ENCODE measurements around the gene PPFIA3. TPM values are rescaled to one million over a fixed set of nuclear protein-coding genes. Genes with fewer than 3 reads are reported as not detected.

The PPFIA3 gene
- polyA plus RNA-seq, 1 of the 3 experiments (the other 2 are of a cell fraction), result 5.7 TPM

DNA sequence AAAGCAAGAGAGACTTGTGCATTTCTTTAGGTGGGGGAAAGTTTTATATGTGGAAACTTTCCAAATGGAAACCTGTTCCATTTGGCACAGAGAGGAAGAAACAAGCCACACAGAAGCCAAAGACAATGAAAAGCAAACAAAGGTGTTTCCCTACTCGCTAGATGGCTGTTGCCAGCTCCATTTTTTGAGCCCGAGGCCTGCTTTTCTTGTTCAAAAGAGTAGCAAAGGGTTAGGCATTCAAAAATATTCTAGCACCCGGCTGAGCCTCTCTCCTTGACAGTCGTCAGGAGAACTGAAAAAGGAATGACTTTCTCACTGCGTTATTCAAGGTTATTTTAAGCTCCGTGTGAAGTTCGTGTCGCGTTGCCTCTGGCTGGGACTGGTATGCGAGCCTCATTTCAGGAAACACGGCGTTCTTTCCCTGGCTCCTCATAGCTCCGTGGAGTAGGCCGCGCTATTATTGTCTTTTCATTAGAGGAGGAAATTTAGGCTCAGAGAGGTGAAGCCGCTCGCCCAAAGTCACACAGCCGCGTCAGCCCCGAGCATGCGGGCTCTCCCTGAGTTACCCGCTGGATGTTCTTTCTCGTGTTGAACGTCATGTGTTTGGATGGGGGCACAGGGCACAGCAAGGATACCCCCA lies 45.9 kb downstream of the PPFIA3 start:
- H4K20me1 ChIP-seq (ENCODE audit: insufficient read depth), result peaks cover 14% of the 10 kb centered on the region; the same call in 1 of the 2 replicates
- no peaks in the 10 kb centered on the region for H3K27me3 ChIP-seq (ENCODE audit: insufficient read depth)
- no peaks in the 10 kb centered on the region; the same call in 1 of the 2 replicates for H3K79me2 ChIP-seq (ENCODE audit: insufficient read depth)
- H2AFZ ChIP-seq (ENCODE audit: low read depth), result no peak overlapping the region
- TF ChIP-seq MXI1 (IDR thresholded peaks at IDR 0.05; ENCODE audit: low read depth, low read length), result no peak
- CTCF ChIA-PET, result interaction anchor here (1.0 to 5.8 kb wide), 3 partner anchors 33 to 67 kb away, joined by 3 to 33 read pairs (median 4); no protein-coding TSS in a partner anchor
- H3K9me2 ChIP-seq, result no peaks in the 10 kb centered on the region
- H3K36me3 ChIP-seq (replicated peaks in 1 of 2; ENCODE audit: control insufficient read depth in 1 of 2, insufficient read depth in 2 of 2, low read length in 1 of 2), result peaks cover 0 to 15% of the 10 kb centered on the region in 2 experiments
- H3F3A ChIP-seq (replicated peaks; ENCODE audit: insufficient read depth), result peaks cover 12% of the 10 kb centered on the region
- no peak overlapping the region for H3K4me2 ChIP-seq
- H3K27ac ChIP-seq (ENCODE audit: low read depth in 2 of 2, low read length in 1 of 2), result no peak overlapping the region
- POLR2A ChIA-PET, result no interaction called here
- DNase-seq, result no peak
- WGBS (ENCODE audit: low lambda C conversion rate), result 93% methylated on average over 24 of the region's 24 CpGs
- no peaks in the 10 kb centered on the region for H3K4me1 ChIP-seq (ENCODE audit: control insufficient read depth in 1 of 2, insufficient read depth in 2 of 2, low read depth in 1 of 2, low read length in 1 of 2)
- H3K9me3 ChIP-seq, result no peaks in the 10 kb centered on the region
- no peak overlapping the region for H3K9ac ChIP-seq
- H3K4me3 ChIP-seq (ENCODE audit: low read depth in 2 of 2, low read length in 1 of 2), result no peak overlapping the region

DNA sequence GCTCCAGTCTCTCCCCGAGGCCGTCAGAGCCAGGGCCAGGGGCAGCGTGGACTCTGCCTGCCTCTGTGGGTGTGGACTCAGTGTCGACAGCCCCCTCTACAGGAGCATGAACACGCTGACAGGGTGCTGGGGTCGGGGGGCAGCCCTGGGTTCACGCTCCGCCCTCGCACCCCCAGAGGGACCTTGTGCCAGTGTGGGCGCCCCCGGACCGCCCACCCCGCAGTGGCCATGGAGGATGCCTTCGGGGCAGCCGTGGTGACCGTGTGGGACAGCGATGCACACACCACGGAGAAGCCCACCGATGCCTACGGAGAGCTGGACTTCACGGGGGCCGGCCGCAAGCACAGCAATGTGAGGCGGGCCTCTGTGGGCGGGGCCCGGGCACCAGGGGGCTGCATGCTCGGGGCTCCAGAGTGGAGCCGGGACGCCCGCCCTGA lies 46.5 kb downstream of the PPFIA3 start:
- peaks cover 11% of the 10 kb centered on the region; the same call in 1 of the 2 replicates for H4K20me1 ChIP-seq (ENCODE audit: insufficient read depth)
- peaks cover 9% of the 10 kb centered on the region for H3F3A ChIP-seq (replicated peaks; ENCODE audit: insufficient read depth)
- CTCF ChIA-PET, result interaction anchor here (1.0 to 1.6 kb wide), 2 partner anchors 43 to 68 kb away, joined by 3 to 4 read pairs; no protein-coding TSS in a partner anchor
- H3K9ac ChIP-seq, result no peak overlapping the region
- peak; percentile 51 for DNase-seq
- no peaks in the 10 kb centered on the region; the same call in 1 of the 2 replicates for H3K79me2 ChIP-seq (ENCODE audit: insufficient read depth)
- H3K27me3 ChIP-seq (ENCODE audit: insufficient read depth), result no peaks in the 10 kb centered on the region
- H2AFZ ChIP-seq (ENCODE audit: low read depth), result no peak overlapping the region
- no peaks in the 10 kb centered on the region for H3K4me1 ChIP-seq (ENCODE audit: control insufficient read depth in 1 of 2, insufficient read depth in 2 of 2, low read depth in 1 of 2, low read length in 1 of 2)
- no peaks in the 10 kb centered on the region for H3K9me2 ChIP-seq
- 82% methylated on average over 14 of the region's 30 CpGs for WGBS (ENCODE audit: low lambda C conversion rate)
- no peaks in the 10 kb centered on the region for H3K9me3 ChIP-seq
- H3K4me3 ChIP-seq (ENCODE audit: low read depth in 2 of 2, low read length in 1 of 2), result no peak overlapping the region
- no peak overlapping the region for H3K27ac ChIP-seq (ENCODE audit: low read depth in 2 of 2, low read length in 1 of 2)
- no peak overlapping the region for H3K4me2 ChIP-seq
- peaks cover 0 to 21% of the 10 kb centered on the region in 2 experiments for H3K36me3 ChIP-seq (replicated peaks in 1 of 2; ENCODE audit: control insufficient read depth in 1 of 2, insufficient read depth in 2 of 2, low read length in 1 of 2)
- POLR2A ChIA-PET, result no interaction called here
- no peak for TF ChIP-seq GATA2 (CRISPR knock-in tag; IDR thresholded peaks at IDR 0.05)

DNA sequence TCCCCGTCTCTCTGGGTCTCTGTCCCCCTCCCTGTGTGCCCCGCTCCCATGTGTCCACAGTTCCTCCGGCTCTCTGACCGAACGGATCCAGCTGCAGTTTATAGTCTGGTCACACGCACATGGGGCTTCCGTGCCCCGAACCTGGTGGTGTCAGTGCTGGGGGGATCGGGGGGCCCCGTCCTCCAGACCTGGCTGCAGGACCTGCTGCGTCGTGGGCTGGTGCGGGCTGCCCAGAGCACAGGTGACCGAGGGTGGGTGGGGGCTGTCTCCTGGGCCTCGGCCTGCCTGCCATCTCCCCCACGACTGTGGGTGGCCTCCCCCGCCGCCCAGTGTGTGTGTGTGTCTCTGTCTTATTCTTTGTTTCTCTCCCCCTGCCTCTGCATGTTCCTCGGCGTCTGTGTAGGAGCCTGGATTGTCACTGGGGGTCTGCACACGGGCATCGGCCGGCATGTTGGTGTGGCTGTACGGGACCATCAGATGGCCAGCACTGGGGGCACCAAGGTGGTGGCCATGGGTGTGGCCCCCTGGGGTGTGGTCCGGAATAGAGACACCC lies 48.6 kb downstream of the PPFIA3 start:
- peaks cover 3 to 27% of the 10 kb centered on the region in 2 experiments for H3K36me3 ChIP-seq (replicated peaks in 1 of 2; ENCODE audit: control insufficient read depth in 1 of 2, insufficient read depth in 2 of 2, low read length in 1 of 2)
- no peak overlapping the region for H3K4me2 ChIP-seq
- ChIA-PET POLR2A (no interaction called here), CTCF (interaction anchor here (0.9 kb wide), 1 partner anchor 31 kb away, joined by 3 read pairs; no protein-coding TSS in a partner anchor)
- no peak overlapping the region for H2AFZ ChIP-seq (ENCODE audit: low read depth)
- H3K79me2 ChIP-seq (ENCODE audit: insufficient read depth), result no peaks in the 10 kb centered on the region; the same call in 1 of the 2 replicates
- H3K4me1 ChIP-seq (ENCODE audit: control insufficient read depth in 1 of 2, insufficient read depth in 2 of 2, low read depth in 1 of 2, low read length in 1 of 2), result no peaks in the 10 kb centered on the region
- H3K9ac ChIP-seq, result no peak overlapping the region
- H4K20me1 ChIP-seq (ENCODE audit: insufficient read depth), result peaks cover 11% of the 10 kb centered on the region; the same call in 1 of the 2 replicates
- no peak overlapping the region for H3K27ac ChIP-seq (ENCODE audit: low read depth in 2 of 2, low read length in 1 of 2)
- TF ChIP-seq, protein P1, sequence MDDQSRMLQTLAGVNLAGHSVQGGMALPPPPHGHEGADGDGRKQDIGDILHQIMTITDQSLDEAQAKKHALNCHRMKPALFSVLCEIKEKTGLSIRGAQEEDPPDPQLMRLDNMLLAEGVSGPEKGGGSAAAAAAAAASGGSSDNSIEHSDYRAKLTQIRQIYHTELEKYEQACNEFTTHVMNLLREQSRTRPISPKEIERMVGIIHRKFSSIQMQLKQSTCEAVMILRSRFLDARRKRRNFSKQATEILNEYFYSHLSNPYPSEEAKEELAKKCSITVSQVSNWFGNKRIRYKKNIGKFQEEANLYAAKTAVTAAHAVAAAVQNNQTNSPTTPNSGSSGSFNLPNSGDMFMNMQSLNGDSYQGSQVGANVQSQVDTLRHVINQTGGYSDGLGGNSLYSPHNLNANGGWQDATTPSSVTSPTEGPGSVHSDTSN (IDR thresholded peaks at IDR 0.05), result no peak
- TF ChIP-seq FOXJ3 (CRISPR knock-in tag; IDR thresholded peaks at IDR 0.05) (no peak), MEF2A (IDR thresholded peaks at IDR 0.05; ENCODE audit: borderline replicate concordance, low read depth) (no peak), NRF1 (IDR thresholded peaks at IDR 0.05; ENCODE audit: low read depth, low read length) (no peak)
- no peak overlapping the region for H3K4me3 ChIP-seq (ENCODE audit: low read depth in 2 of 2, low read length in 1 of 2)
- DNase-seq, result no peak
- H3K9me3 ChIP-seq, result no peaks in the 10 kb centered on the region
- no peaks in the 10 kb centered on the region for H3K27me3 ChIP-seq (ENCODE audit: insufficient read depth)
- no peaks in the 10 kb centered on the region for H3K9me2 ChIP-seq
- H3F3A ChIP-seq (replicated peaks; ENCODE audit: insufficient read depth), result peaks cover 9% of the 10 kb centered on the region
- 94% methylated on average over 18 of the region's 25 CpGs for WGBS (ENCODE audit: low lambda C conversion rate)
